ENCODE data around the gene JRKL. TPM values are rescaled to one million over a fixed set of nuclear protein-coding genes. Genes with fewer than 3 reads are reported as not detected.
"Not testable (repeated sequence)": the region's sequence is repeated elsewhere in the genome, so short reads cannot be mapped to it uniquely, and the experiment has no call there.

Gene JRKL
- polyA plus RNA-seq, 1 experiment, result 11.2 TPM

GRCh38 chr11:96430668-96431067 is 40.9 kb downstream of the JRKL start:
- ChIA-PET POLR2A (no interaction called here), CTCF (no interaction called here)
- H3K4me3 ChIP-seq (ENCODE audit: low read depth, low read length), result no peak overlapping the region

GRCh38 chr11:96432654-96433053 is 42.8 kb downstream of the JRKL start:
- H3K9me3 ChIP-seq (ENCODE audit: control insufficient read depth, insufficient read depth, low read length); DNase-seq (ENCODE audit: low read depth, low spot score); H3K27me3 ChIP-seq (ENCODE audit: control insufficient read depth, insufficient read depth, low read length); H3K27ac ChIP-seq (ENCODE audit: low read depth, low read length); POLR2A ChIA-PET; H3K4me3 ChIP-seq (ENCODE audit: low read depth, low read length); CTCF ChIA-PET: not testable (repeated sequence)

More at GRCh38 chr11:96430668-96431067, 40.9 kb downstream of the JRKL start:
- DNase-seq (ENCODE audit: low read depth, low spot score), result no peak
- Histone ChIP-seq H3K27me3 (ENCODE audit: control insufficient read depth, insufficient read depth, low read length) (peaks cover 2% of the 10 kb centered on the region), H3K9me3 (ENCODE audit: control insufficient read depth, insufficient read depth, low read length) (no peaks in the 10 kb centered on the region), H3K27ac (ENCODE audit: low read depth, low read length) (no peak overlapping the region)
- TF ChIP-seq CTCF (IDR thresholded peaks at IDR 0.05; ENCODE audit: low read depth, low read length), result no peak

Small RNAs within 50 kb of the gene (small RNA-seq; reads per million reads assigned to genes)
- gene MIR1260B (ENCODE audit: insufficient read length, low read depth), result not detected

Other genes with a start within 250 kb of the JRKL start
- 23.0 TPM in 2 replicates for gene MAML2, start 46.8 kb upstream of the JRKL start, polyA plus RNA-seq (2011; rRNA removed)
- gene CCDC82, start 101 bp upstream of the JRKL start, polyA plus RNA-seq (2011; rRNA removed), result 11.9 and 20.4 TPM in 2 replicates

All from AG04450 (cell line).